Fibroblast of lung (primary cell): Measurements from ENCODE around the gene RGS1. TPM values are rescaled to one million over a fixed set of nuclear protein-coding genes. Genes with fewer than 3 reads are reported as not detected.

Experiments used
- DNase-seq, 2 donors: peaks; one replicate each; pipeline versions ENCODE4 v3.0.0 to v3.0.0-alpha.2; 2010; ENCODE audit warnings: low read depth in 2 of 2
- H2AFZ ChIP-seq: 2 replicates; pipeline ENCODE4 v1.5.1; 2012; ENCODE audit warnings: low read length, control low read depth, inconsistent platforms
- H3K27ac ChIP-seq: 2 replicates; pipeline ENCODE4 v1.5.1; 2011; ENCODE audit warnings: low read length, control low read depth; ENCODE audit not compliant: insufficient read depth
- H3K27me3 ChIP-seq: 2 replicates; pipeline ENCODE4 v1.5.1; 2011; ENCODE audit warnings: mild to moderate bottlenecking, low read length; ENCODE audit not compliant: control insufficient read depth, insufficient read depth
- H3K36me3 ChIP-seq: 2 replicates; pipeline ENCODE4 v1.5.1; 2011; ENCODE audit warnings: low read length; ENCODE audit not compliant: control insufficient read depth, insufficient read depth
- H3K4me1 ChIP-seq: 2 replicates; pipeline ENCODE4 v1.5.1; 2011; ENCODE audit warnings: low read length; ENCODE audit not compliant: control insufficient read depth, insufficient read depth; ENCODE audit errors: extremely low read depth
- H3K4me2 ChIP-seq: 2 replicates; pipeline ENCODE4 v1.5.1; 2011; ENCODE audit warnings: low read length, control low read depth; ENCODE audit not compliant: insufficient read depth; ENCODE audit errors: extremely low read depth
- H3K4me3 ChIP-seq, 4 experiments: fragments of 200-600 bp in 1 of 4; sonication (generic) in 1 of 4; replicated peaks in 1 of 4; 2 replicates each; pipeline ENCODE4 v1.5.1; 2011 to 2016; ENCODE audit warnings: low read length in 4 of 4, low read depth in 3 of 4, mild to moderate bottlenecking in 3 of 4, control low read depth in 2 of 4, inconsistent platforms in 1 of 4, mixed read lengths in 1 of 4; ENCODE audit not compliant: insufficient read depth in 1 of 4; ENCODE audit errors: control extremely low read depth in 1 of 4
- H3K79me2 ChIP-seq: 2 replicates; pipeline ENCODE4 v1.5.1; 2012; ENCODE audit warnings: mild to moderate bottlenecking, low read length, inconsistent platforms; ENCODE audit not compliant: control insufficient read depth, insufficient read depth
- H3K9ac ChIP-seq: 2 replicates; pipeline ENCODE4 v1.5.1; 2011; ENCODE audit warnings: mild to moderate bottlenecking, low read length, control low read depth; ENCODE audit not compliant: insufficient read depth
- H3K9me3 ChIP-seq: 2 replicates; pipeline ENCODE4 v1.5.1; 2012; ENCODE audit warnings: low read depth, low read length; ENCODE audit not compliant: control insufficient read depth, insufficient read depth
- H4K20me1 ChIP-seq: 2 replicates; pipeline ENCODE4 v1.5.1; 2011; ENCODE audit warnings: low read length; ENCODE audit not compliant: control insufficient read depth, insufficient read depth; ENCODE audit errors: extremely low read depth
- CTCF ChIP-seq, 2 donors: IDR thresholded peaks in 1 of 2; conservative IDR thresholded peaks in 1 of 2; 1 replicate in 1 of 2; 2 replicates in 1 of 2; pipeline ENCODE4 v1.5.1; 2011 to 2012; ENCODE audit warnings: low read length in 2 of 2, control low read depth in 1 of 2, inconsistent platforms in 1 of 2, low read depth in 1 of 2, mild to moderate bottlenecking in 1 of 2
- EZH2 ChIP-seq: IDR thresholded peaks from 2 replicates; pipeline ENCODE4 v1.5.1; 2012; ENCODE audit warnings: low read length, control low read depth, mild to moderate bottlenecking; ENCODE audit errors: missing control alignments
- polyA plus RNA-seq, 2 donors: library from polyadenylated mRNA; depleted of rRNA in 1 of 2; stranded (reverse) in 1 of 2; unstranded in 1 of 2; fragments of >200 nt; gene quantifications; 2 replicates each; pipeline ENCODE4 v1.2.1, GENCODE V29; 2011 to 2012; ENCODE audit warnings: missing spikeins in 1 of 2
- total RNA-seq: library from RNA; depleted of rRNA; stranded (reverse); fragments of >200 nt; gene quantifications from 2 replicates; pipeline ENCODE4 v1.2.1, GENCODE V29; 2014

RGS1 gene
- total and polyA plus RNA-seq, 2 donors (not counting 1 experiment from before 2014, with no cell fraction given): 0.18 to 0.50 TPM

- Histone ChIP-seq H2AFZ (peak overlapping the region; percentile 58), H3K27ac (peak overlapping the region; percentile 90), H3K9me3 (no peaks in the 10 kb centered on the region), H4K20me1 (no peaks in the 10 kb centered on the region), H3K79me2 (no peaks in the 10 kb centered on the region), H3K27me3 (no peaks in the 10 kb centered on the region), H3K4me1 (peaks cover 13% of the 10 kb centered on the region), H3K4me3 (no peak overlapping the region), H3K9ac (peak overlapping the region; percentile 57), H3K36me3 (no peaks in the 10 kb centered on the region), H3K4me2 (peak overlapping the region; percentile 28)
- TF ChIP-seq EZH2 (no peak), CTCF (conservative IDR thresholded peaks at IDR 0.05 in 1 of 2, IDR thresholded peaks at IDR 0.05 in 1 of 2; ENCODE audit: low read depth in 1 of 2, low read length in 2 of 2) (no peak)
- DNase-seq: peak; percentile 97 to 99
Measured at GRCh38 chr1:192559115-192560006, 16.2 kb upstream of the RGS1 start.

GRCh38 chr1:192561301-192561700 is 14.3 kb upstream of the RGS1 start:
- no peaks in the 10 kb centered on the region for H4K20me1 ChIP-seq
- no peaks in the 10 kb centered on the region for H3K27me3 ChIP-seq
- H3K9ac ChIP-seq: no peak overlapping the region
- no peaks in the 10 kb centered on the region for H3K36me3 ChIP-seq
- H3K27ac ChIP-seq: peak overlapping the region; percentile 23
- H3K9me3 ChIP-seq: no peaks in the 10 kb centered on the region
- TF ChIP-seq EZH2: no peak
- TF ChIP-seq CTCF (conservative IDR thresholded peaks at IDR 0.05 in 1 of 2, IDR thresholded peaks at IDR 0.05 in 1 of 2; ENCODE audit: low read depth in 1 of 2, low read length in 2 of 2): no peak
- H3K4me1 ChIP-seq: peaks cover 13% of the 10 kb centered on the region
- H3K4me2 ChIP-seq: no peak overlapping the region
- no peak for DNase-seq
- H2AFZ ChIP-seq: no peak overlapping the region
- H3K4me3 ChIP-seq: no peak overlapping the region
- no peaks in the 10 kb centered on the region for H3K79me2 ChIP-seq

GRCh38 chr1:192563129-192563528 is 12.4 kb upstream of the RGS1 start:
- H3K4me1 ChIP-seq: peaks cover 13% of the 10 kb centered on the region
- no peak for TF ChIP-seq CTCF (conservative IDR thresholded peaks at IDR 0.05 in 1 of 2, IDR thresholded peaks at IDR 0.05 in 1 of 2; ENCODE audit: low read depth in 1 of 2, low read length in 2 of 2)
- TF ChIP-seq EZH2: no peak
- H3K9me3 ChIP-seq: no peaks in the 10 kb centered on the region
- no peak overlapping the region for H3K27ac ChIP-seq
- H3K36me3 ChIP-seq: no peaks in the 10 kb centered on the region
- no peak overlapping the region for H3K4me3 ChIP-seq
- no peak overlapping the region for H3K4me2 ChIP-seq
- no peak for DNase-seq
- no peak overlapping the region for H3K9ac ChIP-seq
- H3K79me2 ChIP-seq: no peaks in the 10 kb centered on the region
- H3K27me3 ChIP-seq: no peaks in the 10 kb centered on the region
- H2AFZ ChIP-seq: no peak overlapping the region
- no peaks in the 10 kb centered on the region for H4K20me1 ChIP-seq
